Stimulated activated CD8-positive, alpha-beta memory T cell treated with anti-CD3 and anti-CD28 coated beads, Interleukin-15, amount 100 ng/mL, for 24 hours (primary cell): ENCODE results near the gene NEK7.
"Not testable (repeated sequence)": the region's sequence is repeated elsewhere in the genome, so short reads cannot be mapped to it uniquely, and the experiment has no call there.

Experiments
- DNase-seq: peaks from one replicate; pipeline ENCODE4 v3.0.0-alpha.2; 2020; ENCODE audit warnings: low read depth

The NEK7 gene

GRCh38 chr1:198156745-198157240 is at the start of gene NEK7:
Gene NEK7 (plus strand): TSS chr1:198156998. CDS start chr1:198232581, 75,583 bp downstream.
- DNase-seq = peak; percentile 49

GRCh38 chr1:198107091-198107501 is 49.7 kb upstream of the NEK7 start:
- no peak for DNase-seq

- no peak for DNase-seq
Observed at GRCh38 chr1:198108636-198109370, 48.0 kb upstream of the NEK7 start.

GRCh38 chr1:198109371-198109715 is 47.5 kb upstream of the NEK7 start:
- DNase-seq = no peak

GRCh38 chr1:198113342-198113750 is 43.5 kb upstream of the NEK7 start:
- no peak for DNase-seq

- no peak for DNase-seq
Observed at GRCh38 chr1:198116069-198116468, 40.7 kb upstream of the NEK7 start.

GRCh38 chr1:198116469-198116868 is 40.3 kb upstream of the NEK7 start:
- DNase-seq = no peak

GRCh38 chr1:198117267-198117666 is 39.5 kb upstream of the NEK7 start:
- DNase-seq = no peak

- DNase-seq = no peak
Observed at GRCh38 chr1:198118134-198118533, 38.7 kb upstream of the NEK7 start.

- no peak for DNase-seq
Observed at GRCh38 chr1:198119906-198120305, 36.9 kb upstream of the NEK7 start.

- no peak for DNase-seq
Observed at GRCh38 chr1:198121056-198121826, 35.6 kb upstream of the NEK7 start.

- DNase-seq = no peak
Observed at GRCh38 chr1:198122693-198123092, 34.1 kb upstream of the NEK7 start.

- no peak for DNase-seq
Observed at GRCh38 chr1:198123133-198123532, 33.7 kb upstream of the NEK7 start.

GRCh38 chr1:198124673-198125072 is 32.1 kb upstream of the NEK7 start:
- DNase-seq = no peak

GRCh38 chr1:198125995-198126735 is 30.6 kb upstream of the NEK7 start:
- DNase-seq = no peak

- no peak for DNase-seq
Observed at GRCh38 chr1:198128533-198128932, 28.3 kb upstream of the NEK7 start.

- DNase-seq = not testable (repeated sequence)
Observed at GRCh38 chr1:198130053-198130452, 26.7 kb upstream of the NEK7 start.

- DNase-seq = no peak
Observed at GRCh38 chr1:198132060-198132781, 24.6 kb upstream of the NEK7 start.

- no peak for DNase-seq
Observed at GRCh38 chr1:198134252-198134651, 22.5 kb upstream of the NEK7 start.

- DNase-seq = no peak
Observed at GRCh38 chr1:198135366-198135765, 21.4 kb upstream of the NEK7 start.

- DNase-seq = no peak
Observed at GRCh38 chr1:198141668-198142351, 15.0 kb upstream of the NEK7 start.
